Tibial nerve (tissue), 3 donors: ENCODE data around the gene LYPLAL1.

ENCODE experiments used
- CTCF ChIP-seq, 5 experiments: fragments of 200-600 bp in 3 of 5; fragments of 450-650 bp in 2 of 5; sonication (generic) in 3 of 5; IDR thresholded peaks; one replicate each; pipeline ENCODE4 v1.5.1; 2016 to 2019; ENCODE audit warnings: antibody characterized with exemption in 5 of 5, mild to moderate bottlenecking in 3 of 5, moderate library complexity in 2 of 5
- POLR2A ChIP-seq, 2 donors: fragments of 450-650 bp; IDR thresholded peaks; one replicate each; pipeline ENCODE4 v1.6.1; 2017; ENCODE audit warnings: antibody characterized with exemption in 2 of 2, mild to moderate bottlenecking in 2 of 2, moderate library complexity in 2 of 2

GRCh38 chr1:219188331-219188803 lies 14.7 kb downstream of the LYPLAL1 start:
- no peak for TF ChIP-seq POLR2A (IDR thresholded peaks at IDR 0.05)
- TF ChIP-seq CTCF (IDR thresholded peaks at IDR 0.05): no peak
